ENCODE data around the gene GUCY2F. TPM values are rescaled to one million over a fixed set of nuclear protein-coding genes. Genes with fewer than 3 reads are reported as not detected.

The GUCY2F gene
- total RNA-seq, result under 1 TPM in 1 of 2 donors, not detected in 1; 0.07 TPM

DNA sequence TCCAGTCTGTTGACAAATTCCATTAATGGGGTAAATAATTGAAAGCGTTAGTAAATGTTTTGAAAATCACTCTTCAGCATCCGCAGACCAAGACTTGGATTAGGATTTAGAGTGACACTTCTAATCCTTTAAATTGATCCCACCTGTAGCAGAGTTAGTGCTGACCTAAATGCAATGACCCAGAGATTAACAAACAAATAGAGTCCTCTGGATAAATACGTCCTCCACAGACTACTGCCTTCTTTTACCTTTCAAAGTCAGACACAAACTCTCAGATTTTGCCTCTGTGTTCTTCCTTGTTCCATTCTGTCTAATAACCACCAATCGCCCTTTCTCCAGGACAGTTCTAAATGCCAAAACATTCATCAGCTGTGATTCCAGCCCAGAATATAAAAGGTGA, at the start of gene GUCY2F:
TSS of gene GUCY2F (minus strand) at position 101 of the 400 bp plus-strand sequence. CDS start 6,150 bp downstream, outside the sequence.
- no peaks in the 10 kb centered on the region for H3K4me1 Mint-ChIP-seq (ENCODE audit: low read depth)
- no peaks in the 10 kb centered on the region for H3K36me3 Mint-ChIP-seq (ENCODE audit: insufficient read depth in 2 of 2)
- no peak within 1 kb of the TSS for H3K27ac Mint-ChIP-seq
- no peak within 1 kb of the TSS for H3K4me3 Mint-ChIP-seq
- peaks cover 28% of the 10 kb centered on the region for H3K27me3 Mint-ChIP-seq (ENCODE audit: low read depth)
- ATAC-seq (replicated peaks in 1 of 2) (no peak), DNase-seq (no peak)
- no peaks in the 10 kb centered on the region for H3K9me3 Mint-ChIP-seq

DNA sequence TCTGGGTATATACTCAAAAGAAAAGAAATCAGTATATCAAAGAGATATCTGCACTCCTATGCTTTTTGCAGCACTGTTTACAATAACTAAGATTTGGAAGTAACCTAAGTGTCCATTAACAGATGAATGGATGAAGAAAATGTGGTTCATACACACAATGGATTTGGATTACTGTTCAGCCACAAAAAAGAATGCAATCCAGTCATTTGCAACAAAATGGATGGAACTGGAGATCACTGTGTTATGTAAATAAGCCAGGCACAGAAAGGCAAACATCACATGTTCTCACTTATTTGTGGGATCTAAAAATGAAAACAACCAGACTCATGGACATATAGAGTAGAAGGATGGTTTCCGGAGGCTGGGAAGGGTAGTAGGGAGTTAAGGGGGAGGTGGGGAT, 37.1 kb upstream of the GUCY2F start:
- no peak for DNase-seq
- Mint-ChIP-seq H3K27me3 (ENCODE audit: low read depth) (peaks cover 64% of the 10 kb centered on the region), H3K27ac (no peak overlapping the region), H3K36me3 (ENCODE audit: insufficient read depth in 2 of 2) (no peaks in the 10 kb centered on the region), H3K4me1 (ENCODE audit: low read depth) (no peaks in the 10 kb centered on the region), H3K4me3 (no peak overlapping the region), H3K9me3 (no peaks in the 10 kb centered on the region)
- no peak for ATAC-seq (replicated peaks in 1 of 2)

DNA sequence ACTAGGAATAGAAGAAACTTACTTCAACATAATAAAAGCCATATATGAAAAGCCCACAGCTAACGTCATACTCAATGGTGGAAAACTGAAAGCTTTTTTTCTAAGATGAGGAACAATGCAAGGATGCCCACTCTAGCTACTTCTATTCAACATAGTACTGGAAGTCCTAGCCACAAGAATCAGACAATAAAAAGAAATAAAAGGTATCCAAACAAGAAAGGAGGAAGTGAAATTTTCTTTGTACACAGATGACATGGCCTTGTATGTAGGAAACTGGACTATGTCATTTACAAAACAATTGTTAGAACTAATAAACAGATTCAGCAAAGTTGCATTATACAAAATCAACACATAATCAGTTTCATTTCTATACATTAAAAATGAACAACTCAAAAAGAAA, 29.2 kb upstream of the GUCY2F start:
- H3K4me3 Mint-ChIP-seq, result no peak overlapping the region
- no peaks in the 10 kb centered on the region for H3K4me1 Mint-ChIP-seq (ENCODE audit: low read depth)
- no peak overlapping the region for H3K27ac Mint-ChIP-seq
- no peaks in the 10 kb centered on the region for H3K9me3 Mint-ChIP-seq
- no peak for DNase-seq
- peaks cover 55% of the 10 kb centered on the region for H3K27me3 Mint-ChIP-seq (ENCODE audit: low read depth)
- ATAC-seq (replicated peaks in 1 of 2), result no peak
- no peaks in the 10 kb centered on the region for H3K36me3 Mint-ChIP-seq (ENCODE audit: insufficient read depth in 2 of 2)

DNA sequence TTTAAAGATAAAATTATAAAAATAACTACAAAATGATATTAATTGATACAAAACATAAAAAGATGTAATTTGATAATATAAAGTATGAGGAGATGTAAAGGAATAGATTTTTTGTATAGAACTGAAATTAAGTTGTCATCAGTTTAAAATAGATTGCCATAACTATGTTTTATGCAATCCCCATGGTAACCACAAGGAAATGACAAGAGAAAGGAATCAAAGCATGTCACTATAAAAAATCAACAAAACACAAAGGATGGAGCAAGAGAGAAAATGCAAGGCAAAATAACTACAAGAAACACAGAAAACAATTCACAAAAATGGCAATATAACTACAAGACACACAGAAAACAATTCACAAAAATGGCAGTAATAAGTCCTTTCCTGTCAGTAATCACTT, 27.0 kb upstream of the GUCY2F start:
- Mint-ChIP-seq H3K36me3 (ENCODE audit: insufficient read depth in 2 of 2) (no peaks in the 10 kb centered on the region), H3K4me1 (ENCODE audit: low read depth) (no peaks in the 10 kb centered on the region), H3K27ac (no peak overlapping the region), H3K4me3 (no peak overlapping the region), H3K9me3 (no peaks in the 10 kb centered on the region), H3K27me3 (ENCODE audit: low read depth) (peaks cover 37% of the 10 kb centered on the region)
- no peak for DNase-seq
- no peak for ATAC-seq (replicated peaks in 1 of 2)

DNA sequence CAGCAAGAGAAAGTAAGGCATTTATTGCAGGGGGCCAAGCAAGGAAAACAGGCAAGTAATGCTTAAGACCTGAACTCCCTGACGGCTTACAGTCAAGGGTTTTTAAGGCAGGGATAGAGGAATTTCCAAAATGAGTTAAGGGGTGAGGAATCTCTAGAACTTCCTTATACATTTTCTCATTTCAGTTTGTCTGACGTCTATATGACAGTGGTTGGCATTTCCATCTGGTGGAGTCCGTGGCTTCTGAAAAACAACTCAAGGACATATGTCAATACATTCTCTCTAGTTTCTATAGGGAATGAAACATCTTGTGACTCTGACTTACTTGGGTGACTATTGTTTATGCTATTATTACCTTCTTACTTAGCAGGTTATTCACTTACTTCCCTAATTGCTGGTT, 19.3 kb upstream of the GUCY2F start:
- Mint-ChIP-seq H3K4me1 (ENCODE audit: low read depth) (no peaks in the 10 kb centered on the region), H3K27me3 (ENCODE audit: low read depth) (peaks cover 45% of the 10 kb centered on the region), H3K36me3 (ENCODE audit: insufficient read depth in 2 of 2) (no peaks in the 10 kb centered on the region), H3K27ac (no peak overlapping the region), H3K9me3 (no peaks in the 10 kb centered on the region), H3K4me3 (no peak overlapping the region)
- no peak for ATAC-seq (replicated peaks in 1 of 2)
- DNase-seq, result no peak

DNA sequence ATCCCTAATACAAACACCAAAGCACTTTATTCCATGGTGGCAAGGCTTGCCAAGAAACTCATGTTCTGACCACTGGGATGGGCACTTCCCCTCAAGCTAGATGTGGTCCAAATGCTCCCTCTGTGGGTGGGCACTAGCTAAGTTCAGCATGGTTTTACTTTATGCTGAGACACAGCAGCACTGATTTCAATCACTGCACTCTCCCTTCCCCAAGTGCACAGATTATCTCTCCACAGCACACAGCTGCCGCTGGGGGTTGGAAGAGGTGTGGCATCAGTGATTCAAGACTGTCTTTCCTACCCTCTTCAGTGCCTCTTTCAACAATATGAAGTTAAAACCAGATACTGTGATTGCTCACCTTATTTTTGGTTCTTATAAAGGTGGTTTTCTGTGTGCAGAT, 16.5 kb upstream of the GUCY2F start:
- H3K9me3 Mint-ChIP-seq, result no peaks in the 10 kb centered on the region
- ATAC-seq (replicated peaks in 1 of 2) (no peak), DNase-seq (no peak)
- no peaks in the 10 kb centered on the region for H3K4me1 Mint-ChIP-seq (ENCODE audit: low read depth)
- H3K4me3 Mint-ChIP-seq, result no peak overlapping the region
- no peak overlapping the region for H3K27ac Mint-ChIP-seq
- no peaks in the 10 kb centered on the region for H3K36me3 Mint-ChIP-seq (ENCODE audit: insufficient read depth in 2 of 2)
- H3K27me3 Mint-ChIP-seq (ENCODE audit: low read depth), result peaks cover 57% of the 10 kb centered on the region

DNA sequence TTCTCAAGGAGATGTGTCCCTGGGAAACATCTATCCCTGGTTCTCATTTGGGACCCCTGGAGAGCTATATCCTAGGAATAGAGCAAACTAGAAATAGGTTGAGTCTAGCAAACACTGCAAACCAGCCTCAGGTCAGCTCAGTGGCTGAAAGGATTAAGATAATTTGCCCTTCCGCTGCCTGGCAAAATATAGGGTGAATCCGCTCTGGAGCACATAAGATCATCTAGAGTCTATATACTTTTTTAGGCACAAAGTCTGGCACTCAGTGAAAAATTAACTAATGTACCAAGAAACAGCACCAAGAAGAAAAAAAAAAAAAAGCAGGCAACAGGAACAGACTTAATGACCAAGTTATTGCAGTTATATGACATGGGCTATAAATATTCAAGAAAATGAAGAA, 7.3 kb upstream of the GUCY2F start:
- Mint-ChIP-seq H3K4me3 (no peak overlapping the region), H3K27me3 (ENCODE audit: low read depth) (peaks cover 27% of the 10 kb centered on the region), H3K9me3 (no peaks in the 10 kb centered on the region), H3K36me3 (ENCODE audit: insufficient read depth in 2 of 2) (no peaks in the 10 kb centered on the region), H3K27ac (no peak overlapping the region), H3K4me1 (ENCODE audit: low read depth) (no peaks in the 10 kb centered on the region)
- DNase-seq (no peak), ATAC-seq (replicated peaks in 1 of 2) (no peak)

DNA sequence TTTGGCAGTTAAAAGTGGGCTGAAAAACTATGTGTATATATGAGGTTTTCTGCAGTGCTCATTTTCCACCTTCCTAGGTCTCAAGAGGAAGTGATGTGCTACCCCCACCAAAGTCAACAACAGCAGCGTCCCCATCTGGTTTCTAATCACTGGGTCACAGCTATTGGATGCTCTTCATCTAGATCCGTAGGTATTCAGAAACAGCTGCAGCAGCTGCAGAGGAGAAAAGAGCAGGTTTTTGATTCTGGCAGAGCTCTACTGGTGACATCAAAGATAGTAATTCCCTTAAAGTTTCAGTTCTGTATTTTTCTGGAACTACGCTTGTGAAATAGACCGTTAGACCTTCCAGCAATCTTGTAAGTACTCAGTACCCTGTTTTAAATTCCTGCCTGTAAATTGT, 5.8 kb upstream of the GUCY2F start:
- DNase-seq (no peak), ATAC-seq (replicated peaks in 1 of 2) (no peak)
- H3K4me1 Mint-ChIP-seq (ENCODE audit: low read depth), result no peaks in the 10 kb centered on the region
- no peak overlapping the region for H3K27ac Mint-ChIP-seq
- H3K4me3 Mint-ChIP-seq, result no peak overlapping the region
- no peaks in the 10 kb centered on the region for H3K9me3 Mint-ChIP-seq
- H3K27me3 Mint-ChIP-seq (ENCODE audit: low read depth), result peaks cover 27% of the 10 kb centered on the region
- no peaks in the 10 kb centered on the region for H3K36me3 Mint-ChIP-seq (ENCODE audit: insufficient read depth in 2 of 2)

DNA sequence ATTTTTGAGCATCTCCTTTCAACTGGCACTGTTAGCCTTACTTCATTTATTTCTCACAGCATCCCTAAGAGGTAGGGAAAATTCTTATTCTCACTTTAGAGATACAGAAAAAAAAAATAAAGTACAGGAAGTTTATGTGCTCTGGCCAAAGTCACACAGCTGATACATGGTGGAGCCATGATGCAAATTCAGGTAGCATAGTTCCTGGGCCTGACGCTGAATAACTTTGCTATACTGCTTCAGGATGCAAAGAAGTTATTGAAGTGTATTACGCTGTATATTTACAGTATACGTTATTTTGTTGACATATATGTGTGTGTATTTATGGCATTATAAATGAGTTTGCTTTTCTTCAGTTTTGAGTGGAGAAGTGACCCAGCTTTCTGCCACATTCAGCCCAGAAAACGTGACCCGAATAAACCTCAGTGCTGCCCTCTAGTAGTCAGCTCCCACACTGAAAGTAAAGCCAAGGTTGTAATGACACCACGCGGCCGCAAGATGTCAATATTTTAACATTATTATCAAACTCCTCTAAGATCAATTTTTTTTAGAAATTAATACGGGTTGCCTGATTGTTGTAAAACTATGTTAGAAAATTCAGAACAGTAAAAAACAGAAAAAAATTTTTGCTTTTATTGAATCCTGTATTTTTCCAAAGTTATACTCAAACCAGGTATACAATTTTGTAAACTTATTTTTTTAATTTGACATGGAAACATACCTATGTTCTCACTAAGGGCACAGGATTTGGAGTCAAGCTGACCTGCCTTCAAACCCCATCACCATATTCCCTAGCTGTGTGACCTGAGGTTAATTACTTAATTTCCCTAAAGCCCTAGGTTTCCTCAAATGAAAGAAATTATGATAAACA, 3.8 kb upstream of the GUCY2F start:
- no peaks in the 10 kb centered on the region for H3K9me3 Mint-ChIP-seq
- H3K36me3 Mint-ChIP-seq (ENCODE audit: insufficient read depth in 2 of 2), result no peaks in the 10 kb centered on the region
- H3K4me3 Mint-ChIP-seq, result no peak overlapping the region
- peak; percentile 45 to 61 for ATAC-seq (replicated peaks in 1 of 2)
- H3K27ac Mint-ChIP-seq, result no peak overlapping the region
- peak; percentile 49 to 60 for DNase-seq
- H3K27me3 Mint-ChIP-seq (ENCODE audit: low read depth), result peaks cover 28% of the 10 kb centered on the region
- H3K4me1 Mint-ChIP-seq (ENCODE audit: low read depth), result no peaks in the 10 kb centered on the region

DNA sequence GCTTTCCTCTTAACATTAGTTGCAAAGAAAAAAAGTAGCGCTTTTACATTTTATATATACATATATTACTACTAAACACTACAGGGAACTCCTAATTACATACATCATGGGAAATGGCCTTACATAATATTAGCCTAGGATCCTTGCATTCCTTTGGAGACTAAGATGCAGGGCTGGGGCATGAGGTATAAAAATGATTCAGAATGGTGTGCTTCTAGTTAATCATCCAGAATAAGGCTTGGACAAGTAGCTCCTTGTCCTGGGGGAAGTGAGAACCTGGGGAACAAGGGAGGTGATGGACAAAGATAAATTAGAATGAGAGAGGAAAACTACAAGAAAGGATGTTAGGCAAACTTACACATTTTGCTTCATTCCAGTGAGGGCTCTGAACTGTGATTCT, 3.0 kb upstream of the GUCY2F start:
- Mint-ChIP-seq H3K27ac (no peak overlapping the region), H3K4me1 (ENCODE audit: low read depth) (no peaks in the 10 kb centered on the region), H3K4me3 (no peak overlapping the region), H3K27me3 (ENCODE audit: low read depth) (peaks cover 28% of the 10 kb centered on the region), H3K9me3 (no peaks in the 10 kb centered on the region), H3K36me3 (ENCODE audit: insufficient read depth in 2 of 2) (no peaks in the 10 kb centered on the region)
- ATAC-seq (replicated peaks in 1 of 2), result no peak
- no peak for DNase-seq

DNA sequence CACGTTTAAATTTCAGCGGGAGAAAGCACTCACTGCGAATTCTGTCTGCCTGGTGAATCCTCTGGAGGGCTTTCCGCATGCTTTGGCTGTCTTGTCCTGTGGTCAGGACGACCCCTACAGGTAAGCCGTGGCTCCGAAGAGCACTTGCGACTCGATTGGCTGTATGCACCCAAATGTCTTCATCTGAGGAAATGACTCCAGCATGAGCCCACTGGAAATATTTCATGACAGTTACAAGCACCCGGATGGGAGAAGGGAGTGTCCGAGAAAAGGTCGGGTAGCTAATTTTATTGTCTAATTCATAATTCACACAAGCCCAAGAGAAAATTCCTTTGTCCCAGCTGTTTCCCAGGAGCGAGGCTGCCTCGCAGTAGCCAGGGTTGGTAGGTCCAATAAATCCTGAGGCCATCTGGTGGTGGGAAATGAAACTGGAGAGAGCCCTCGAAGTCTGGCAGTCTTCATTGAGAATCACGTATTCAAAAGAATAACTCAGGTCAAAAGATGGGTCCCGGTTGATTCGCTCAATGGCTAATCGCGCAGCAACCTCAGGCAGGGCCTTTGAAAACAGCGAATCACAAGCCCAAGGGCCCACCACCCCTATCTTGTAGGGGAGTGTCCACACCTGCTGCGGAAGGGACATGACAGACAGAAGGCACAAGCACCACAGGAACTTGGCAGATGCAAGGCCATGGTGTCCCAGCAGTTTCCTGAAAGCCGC, 6.6 kb downstream of the GUCY2F start:
- H3K9me3 Mint-ChIP-seq, result no peaks in the 10 kb centered on the region
- no peaks in the 10 kb centered on the region for H3K36me3 Mint-ChIP-seq (ENCODE audit: insufficient read depth in 2 of 2)
- H3K27ac Mint-ChIP-seq, result no peak overlapping the region
- peaks cover 15% of the 10 kb centered on the region for H3K27me3 Mint-ChIP-seq (ENCODE audit: low read depth)
- H3K4me1 Mint-ChIP-seq (ENCODE audit: low read depth), result peaks cover 14% of the 10 kb centered on the region
- DNase-seq, result peak; percentile 5 to 14
- no peak overlapping the region for H3K4me3 Mint-ChIP-seq
- ATAC-seq (replicated peaks in 1 of 2), result no peak

DNA sequence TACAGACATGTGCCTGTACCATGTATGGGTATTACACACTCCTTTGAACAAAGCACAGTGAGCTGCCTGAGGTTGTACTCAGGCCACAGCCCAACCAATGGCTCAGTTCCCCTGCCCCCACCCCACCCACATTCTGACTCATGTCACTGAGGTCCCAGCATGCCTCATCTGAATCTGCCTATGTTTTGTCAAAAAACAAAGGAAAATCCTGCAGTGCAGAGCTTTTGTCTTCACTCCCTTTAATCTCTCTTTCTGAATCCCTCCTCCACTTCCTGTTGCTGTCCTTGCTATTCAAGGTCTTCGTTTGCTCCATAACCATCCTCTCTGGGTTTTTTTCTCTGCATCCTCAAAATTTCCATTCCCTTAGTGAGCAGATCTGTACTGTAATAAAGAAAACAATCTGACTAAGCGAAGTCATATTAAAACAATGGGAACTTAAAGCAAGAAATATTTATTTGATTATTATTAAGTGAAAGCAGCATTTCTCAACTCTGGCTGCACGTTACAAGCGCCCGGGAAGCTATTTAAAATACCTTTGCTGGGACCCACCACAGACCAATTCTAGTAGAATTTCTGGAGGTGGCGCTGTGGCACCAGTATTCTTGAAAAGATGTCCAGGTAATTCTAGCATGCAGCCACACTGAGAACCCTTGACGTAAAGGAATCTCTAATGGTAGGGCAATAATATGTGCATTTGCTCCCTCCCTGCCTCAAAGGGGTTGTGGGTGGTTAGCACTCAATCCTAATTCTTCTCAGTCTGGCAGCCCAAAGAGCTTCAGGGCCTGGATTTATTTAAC, 8.7 kb downstream of the GUCY2F start:
- ATAC-seq (replicated peaks in 1 of 2), result peak; percentile 97 to 98
- no peak overlapping the region for H3K27ac Mint-ChIP-seq
- no peaks in the 10 kb centered on the region for H3K36me3 Mint-ChIP-seq (ENCODE audit: insufficient read depth in 2 of 2)
- H3K9me3 Mint-ChIP-seq, result no peaks in the 10 kb centered on the region
- peak; percentile 25 to 38 for DNase-seq
- peaks cover 14% of the 10 kb centered on the region for H3K4me1 Mint-ChIP-seq (ENCODE audit: low read depth)
- peak overlapping the region; percentile 10 to 33 for H3K4me3 Mint-ChIP-seq
- H3K27me3 Mint-ChIP-seq (ENCODE audit: low read depth), result peaks cover 26% of the 10 kb centered on the region

DNA sequence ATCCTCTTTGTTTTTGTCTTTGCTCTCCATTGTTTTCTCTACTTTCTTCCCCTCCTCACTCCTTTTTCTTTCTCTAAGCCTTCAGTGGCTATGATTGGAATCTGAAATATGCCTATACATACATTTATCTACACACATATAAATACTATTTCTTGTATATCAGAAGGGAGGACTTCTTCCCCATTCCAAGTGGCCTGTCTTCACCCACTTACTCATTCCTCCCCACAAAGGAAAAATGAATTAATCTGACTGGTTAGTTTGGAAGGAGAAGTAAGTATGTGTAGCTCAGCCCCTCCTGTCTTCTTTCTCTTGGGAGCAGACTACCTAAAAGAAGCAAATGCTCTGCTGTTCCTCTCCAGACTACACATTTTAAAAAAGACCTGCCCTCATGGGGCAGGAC, 17.7 kb downstream of the GUCY2F start:
- ATAC-seq (replicated peaks in 1 of 2) (no peak), DNase-seq (no peak)
- Mint-ChIP-seq H3K36me3 (ENCODE audit: insufficient read depth in 2 of 2) (no peaks in the 10 kb centered on the region), H3K27me3 (ENCODE audit: low read depth) (peaks cover 53% of the 10 kb centered on the region), H3K4me3 (no peak overlapping the region), H3K4me1 (ENCODE audit: low read depth) (no peaks in the 10 kb centered on the region), H3K27ac (no peak overlapping the region), H3K9me3 (no peaks in the 10 kb centered on the region)

Data from activated T-cell treated with anti-CD3 and anti-CD28 coated beads, Interleukin-2, amount 50 U/mL, for 72 hours (primary cell).